Spleen (tissue), 11 donors: ENCODE data around the gene CTNS. TPM values are rescaled to one million over a fixed set of nuclear protein-coding genes. Genes with fewer than 3 reads are reported as not detected.

ENCODE experiments used
- DNase-seq: peaks from one replicate; pipeline ENCODE4 v3.0.0-alpha.2; 2020
- H3K27ac ChIP-seq, 8 donors: fragments of 200-600 bp; sonication (generic) in 7 of 8; 1 replicate in 4 of 8; 2 replicates in 4 of 8; pipeline versions ENCODE4 v1.5.0 to v1.8.0; 2016 to 2021; ENCODE audit warnings: inconsistent platforms in 4 of 8, mild to moderate bottlenecking in 4 of 8, moderate library complexity in 1 of 8
- H3K27me3 ChIP-seq, 7 donors: fragments of 200-600 bp; sonication (generic) in 6 of 7; replicated peaks in 1 of 7; 1 replicate in 4 of 7; 2 replicates in 3 of 7; pipeline versions ENCODE4 v1.5.0 to v1.8.0; 2016 to 2021; ENCODE audit warnings: inconsistent platforms in 3 of 7, mild to moderate bottlenecking in 1 of 7
- H3K36me3 ChIP-seq, 6 donors: fragments of 200-600 bp; sonication (generic) in 5 of 6; 1 replicate in 4 of 6; 2 replicates in 2 of 6; pipeline versions ENCODE4 v1.5.0 to v1.8.0; 2016 to 2021; ENCODE audit warnings: inconsistent platforms in 2 of 6
- H3K4me1 ChIP-seq, 6 donors: fragments of 200-600 bp; sonication (generic) in 5 of 6; 1 replicate in 3 of 6; 2 replicates in 3 of 6; pipeline versions ENCODE4 v1.5.0 to v1.8.0; 2016 to 2021; ENCODE audit warnings: inconsistent platforms in 3 of 6
- H3K4me3 ChIP-seq, 8 donors: fragments of 200-600 bp; sonication (generic) in 7 of 8; 1 replicate in 4 of 8; 2 replicates in 4 of 8; pipeline versions ENCODE4 v1.5.0 to v1.8.0; 2016 to 2021; ENCODE audit warnings: inconsistent platforms in 4 of 8, mild to moderate bottlenecking in 4 of 8, moderate library complexity in 2 of 8
- H3K9me3 ChIP-seq, 8 donors: fragments of 200-600 bp; sonication (generic) in 7 of 8; 1 replicate in 4 of 8; 2 replicates in 4 of 8; pipeline versions ENCODE4 v1.5.0 to v1.8.0; 2016 to 2021; ENCODE audit warnings: inconsistent platforms in 4 of 8
- POLR2A ChIP-seq, 3 donors: fragments of 450-650 bp; IDR thresholded peaks; one replicate each; pipeline ENCODE4 v1.5.1; 2017; ENCODE audit warnings: antibody characterized with exemption in 3 of 3, mild to moderate bottlenecking in 1 of 3
- POLR2AphosphoS5 ChIP-seq, 3 donors: sonication (generic); formaldehyde crosslinking; IDR thresholded peaks; one replicate each; pipeline ENCODE4 v1.5.1; 2017; ENCODE audit warnings: antibody characterized with exemption in 3 of 3
- WGBS, 5 donors: extraction: QIAGEN DNeasy Blood & Tissue Kit in 3 of 5; methylation state at CpG; one replicate each; pipeline versions ENCODE4 v1.1.5 to v1.1.7; 2013 to 2018; 5-methylcytosine and 5-hydroxymethylcytosine counted together
- intact Hi-C: fragments of 100-400 bp; cut with DNase I; formaldehyde crosslinking; loops from one replicate; pipeline ENCODE4 v1.15.0; 2023; ENCODE audit warnings: low total_unique reads
- polyA plus RNA-seq, 3 donors: library from polyadenylated mRNA; stranded (reverse); fragments of 200-250 nt; gene quantifications; one replicate each; pipeline ENCODE4 v1.2.1, GENCODE V29; 2013
- total RNA-seq, 7 donors: library from RNA; depleted of rRNA in 3 of 7; stranded (reverse); fragments of >200 nt in 3 of 7; fragmentation: NEBNext Ultra II Directional in 4 of 7; extraction: Animal tissue kit (Norgen Biotek cat#: 25700) in 4 of 7; gene quantifications; one replicate each; pipeline versions ENCODE4 v1.1.0 to v1.2.1, GENCODE V29; 2016 to 2021
- TF ChIP-seq, protein P1 (sequence below), 11 experiments: fragments of 200-600 bp in 7 of 11; fragments of 450-650 bp in 4 of 11; sonication (generic) in 4 of 11; IDR thresholded peaks in 8 of 11; conservative IDR thresholded peaks in 3 of 11; 1 replicate in 7 of 11; 2 replicates in 4 of 11; pipeline versions ENCODE4 v1.4.0 to v1.8.0; 2016 to 2021; ENCODE audit warnings: antibody characterized with exemption in 11 of 11, inconsistent platforms in 4 of 11, mild to moderate bottlenecking in 1 of 11
- donor health status: healthy with polysubstance abuse.
- donor health status: DM: no; HTN: no; CAD: no; lungs with moderate emphysema.
- donor health status: DM: no; HTN: no; CAD: no.
- donor health status: Bipolar disorder and iron deficiency.
- donor health status: healthy.
- donor health status: DM: no; HTN: no; CAD: no.
- donor health status: DM: yes; HTN: yes; CAD: no.

The CTNS gene
- total and polyA plus RNA-seq, 10 donors: 5.7 to 42.5 (median 14.0) TPM

GRCh38 chr17:3603119-3603869 lies 33.3 kb upstream of the CTNS start:
- Histone ChIP-seq H3K27ac (no peak overlapping the region), H3K36me3 (peaks cover 0 to 40% (median 11%) of the 10 kb centered on the region in 6 donors), H3K27me3 (no peaks in the 10 kb centered on the region), H3K9me3 (no peaks in the 10 kb centered on the region), H3K4me3 (no peak overlapping the region), H3K4me1 (peaks cover 0 to 4% (median 0%) of the 10 kb centered on the region in 6 donors)
- intact Hi-C loops: no loop called here
- TF ChIP-seq POLR2AphosphoS5 (IDR thresholded peaks at IDR 0.05) (no peak), POLR2A (IDR thresholded peaks at IDR 0.05) (no peak)
- TF ChIP-seq, protein P1, sequence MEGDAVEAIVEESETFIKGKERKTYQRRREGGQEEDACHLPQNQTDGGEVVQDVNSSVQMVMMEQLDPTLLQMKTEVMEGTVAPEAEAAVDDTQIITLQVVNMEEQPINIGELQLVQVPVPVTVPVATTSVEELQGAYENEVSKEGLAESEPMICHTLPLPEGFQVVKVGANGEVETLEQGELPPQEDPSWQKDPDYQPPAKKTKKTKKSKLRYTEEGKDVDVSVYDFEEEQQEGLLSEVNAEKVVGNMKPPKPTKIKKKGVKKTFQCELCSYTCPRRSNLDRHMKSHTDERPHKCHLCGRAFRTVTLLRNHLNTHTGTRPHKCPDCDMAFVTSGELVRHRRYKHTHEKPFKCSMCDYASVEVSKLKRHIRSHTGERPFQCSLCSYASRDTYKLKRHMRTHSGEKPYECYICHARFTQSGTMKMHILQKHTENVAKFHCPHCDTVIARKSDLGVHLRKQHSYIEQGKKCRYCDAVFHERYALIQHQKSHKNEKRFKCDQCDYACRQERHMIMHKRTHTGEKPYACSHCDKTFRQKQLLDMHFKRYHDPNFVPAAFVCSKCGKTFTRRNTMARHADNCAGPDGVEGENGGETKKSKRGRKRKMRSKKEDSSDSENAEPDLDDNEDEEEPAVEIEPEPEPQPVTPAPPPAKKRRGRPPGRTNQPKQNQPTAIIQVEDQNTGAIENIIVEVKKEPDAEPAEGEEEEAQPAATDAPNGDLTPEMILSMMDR (IDR thresholded peaks at IDR 0.05 in 8 of 11, conservative IDR thresholded peaks at IDR 0.05 in 3 of 11): no peak
- WGBS, 5 donors: 90 to 95% (median 94%) methylated on average over 17 of the region's 17 CpGs
- DNase-seq: no peak

GRCh38 chr17:3603870-3604259 lies 32.7 kb upstream of the CTNS start:
- Histone ChIP-seq H3K4me3 (no peak overlapping the region), H3K9me3 (no peaks in the 10 kb centered on the region), H3K27me3 (no peaks in the 10 kb centered on the region), H3K27ac (no peak overlapping the region), H3K4me1 (peaks cover 0 to 4% (median 0%) of the 10 kb centered on the region in 6 donors), H3K36me3 (peaks cover 0 to 46% (median 17%) of the 10 kb centered on the region in 6 donors)
- DNase-seq: no peak
- intact Hi-C loops: no loop called here
- 83 to 100% (median 95%) methylated on average over 2 to 4 of the region's 4 CpGs for WGBS, 5 donors
- TF ChIP-seq, protein P1 (IDR thresholded peaks at IDR 0.05 in 8 of 11, conservative IDR thresholded peaks at IDR 0.05 in 3 of 11): no peak
- TF ChIP-seq POLR2AphosphoS5 (IDR thresholded peaks at IDR 0.05) (no peak), POLR2A (IDR thresholded peaks at IDR 0.05) (no peak)

- no peaks in the 10 kb centered on the region for H3K4me1 ChIP-seq
- no peak overlapping the region for H3K27ac ChIP-seq
- TF ChIP-seq, protein P1 (IDR thresholded peaks at IDR 0.05 in 8 of 11, conservative IDR thresholded peaks at IDR 0.05 in 3 of 11): no peak
- TF ChIP-seq POLR2AphosphoS5 (IDR thresholded peaks at IDR 0.05): no peak
- no peak for TF ChIP-seq POLR2A (IDR thresholded peaks at IDR 0.05)
- 84 to 97% (median 91%) methylated on average over 9 to 10 of the region's 10 CpGs for WGBS, 5 donors
- peaks cover 0 to 100% (median 57%) of the 10 kb centered on the region in 6 donors for H3K36me3 ChIP-seq
- no peak for DNase-seq
- H3K4me3 ChIP-seq: no peak overlapping the region
- H3K27me3 ChIP-seq: no peaks in the 10 kb centered on the region
- intact Hi-C loops: no loop called here
- no peaks in the 10 kb centered on the region for H3K9me3 ChIP-seq
Observed at GRCh38 chr17:3609689-3610088, 26.9 kb upstream of the CTNS start.

DNA sequence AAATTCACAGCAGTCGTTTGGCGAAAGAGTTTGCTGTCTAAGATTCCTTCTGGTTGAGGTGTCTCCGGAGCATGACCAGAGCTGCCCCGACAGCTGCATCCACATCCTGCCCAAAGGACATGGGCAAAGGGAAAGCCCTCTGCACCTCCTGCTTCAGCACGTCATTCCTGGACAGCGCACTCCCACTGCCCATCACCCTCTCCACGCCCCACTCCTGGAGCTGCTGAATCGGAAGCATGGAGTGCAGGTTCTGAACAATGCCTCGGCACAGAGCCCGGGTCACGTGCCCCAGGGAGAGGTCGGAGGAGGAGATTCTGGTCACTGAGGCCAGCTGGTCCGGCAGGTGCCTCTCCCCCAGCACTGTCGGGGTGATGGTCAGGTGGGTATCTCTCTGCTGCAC lies 26.0 kb upstream of the CTNS start:
- Histone ChIP-seq H3K36me3 (peaks cover 0 to 100% (median 65%) of the 10 kb centered on the region in 6 donors), H3K9me3 (no peaks in the 10 kb centered on the region), H3K27me3 (no peaks in the 10 kb centered on the region), H3K4me1 (no peaks in the 10 kb centered on the region), H3K4me3 (no peak overlapping the region), H3K27ac (no peak overlapping the region)
- TF ChIP-seq POLR2AphosphoS5 (IDR thresholded peaks at IDR 0.05): no peak
- TF ChIP-seq POLR2A (IDR thresholded peaks at IDR 0.05): no peak
- TF ChIP-seq, protein P1 (IDR thresholded peaks at IDR 0.05 in 8 of 11, conservative IDR thresholded peaks at IDR 0.05 in 3 of 11): no peak
- WGBS, 5 donors: 92 to 96% (median 95%) methylated on average over 11 to 14 of the region's 14 CpGs
- intact Hi-C loops: no loop called here
- DNase-seq: no peak
